AG04450 (cell line): ENCODE results near the gene GMDS. TPM values are rescaled to one million over a fixed set of nuclear protein-coding genes. Genes with fewer than 3 reads are reported as not detected.

Experiments used
- CTCF ChIA-PET: fragments of 300-600, 350-600 bp; formaldehyde crosslinking; extraction: SDS; loops from one replicate; lab custom pipeline; 2022; ENCODE audit warnings: antibody characterized with exemption, inconsistent platforms; lab: Charles Lee
- POLR2A ChIA-PET: fragments of 350-600 bp; formaldehyde crosslinking; extraction: SDS; loops from one replicate; lab custom pipeline; 2021; ENCODE audit warnings: antibody characterized with exemption, inconsistent platforms; lab: Yijun Ruan, JAX
- DNase-seq: peaks from one replicate; pipeline ENCODE4 v3.0.0-alpha.2; 2011; ENCODE audit warnings: low read depth, low spot score
- H3K27ac ChIP-seq: one replicate; pipeline ENCODE4 v1.5.1; 2012; ENCODE audit warnings: low read depth, low read length, control low read depth
- H3K27me3 ChIP-seq: one replicate; pipeline ENCODE4 v1.6.0; 2012; ENCODE audit warnings: low read length; ENCODE audit not compliant: control insufficient read depth, insufficient read depth
- H3K4me3 ChIP-seq: 2 replicates; pipeline ENCODE4 v1.5.1; 2011; ENCODE audit warnings: mild to moderate bottlenecking, low read depth, low read length, control low read depth
- H3K9me3 ChIP-seq: 2 replicates; pipeline ENCODE4 v1.5.1; 2012; ENCODE audit warnings: low read length; ENCODE audit not compliant: control insufficient read depth, insufficient read depth
- polyA plus RNA-seq: library from polyadenylated mRNA; depleted of rRNA; stranded (reverse); fragments of >200 nt; gene quantifications from 2 replicates; pipeline ENCODE4 v1.2.3, GENCODE V29; 2011
- TF ChIP-seq, protein P1 (sequence below): IDR thresholded peaks from 2 replicates; pipeline ENCODE4 v1.5.1; 2011; ENCODE audit warnings: low read depth, low read length, control low read depth, inconsistent platforms

The GMDS gene
- polyA plus RNA-seq, 1 experiment, result 26.4 TPM

DNA sequence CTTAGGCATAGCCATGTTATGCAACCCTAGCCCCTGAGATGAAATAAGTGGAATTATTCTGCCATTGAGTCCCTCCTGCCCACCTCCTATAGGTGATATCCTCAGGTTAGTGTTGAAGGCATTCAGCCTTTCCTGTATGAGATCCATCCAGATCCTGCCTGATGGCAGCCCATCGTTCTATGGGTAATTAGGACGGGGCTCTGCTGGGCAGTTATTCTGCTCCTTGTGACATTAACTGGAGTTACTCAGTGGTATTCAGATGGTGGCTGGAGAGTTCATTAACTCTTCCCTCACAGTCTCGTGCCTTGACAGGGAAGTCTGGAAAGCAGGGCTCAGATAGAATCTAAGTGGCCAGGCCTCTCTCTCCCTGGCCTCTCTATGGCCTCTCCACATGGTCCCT lies 9.3 kb upstream of the GMDS start:
- no peak for DNase-seq
- POLR2A ChIA-PET, result no interaction called here
- Histone ChIP-seq H3K4me3 (no peak overlapping the region), H3K9me3 (peaks cover 8% of the 10 kb centered on the region; the same call in 1 of the 2 replicates), H3K27ac (no peak overlapping the region), H3K27me3 (no peaks in the 10 kb centered on the region)
- CTCF ChIA-PET, result no interaction called here
- TF ChIP-seq, protein P1, sequence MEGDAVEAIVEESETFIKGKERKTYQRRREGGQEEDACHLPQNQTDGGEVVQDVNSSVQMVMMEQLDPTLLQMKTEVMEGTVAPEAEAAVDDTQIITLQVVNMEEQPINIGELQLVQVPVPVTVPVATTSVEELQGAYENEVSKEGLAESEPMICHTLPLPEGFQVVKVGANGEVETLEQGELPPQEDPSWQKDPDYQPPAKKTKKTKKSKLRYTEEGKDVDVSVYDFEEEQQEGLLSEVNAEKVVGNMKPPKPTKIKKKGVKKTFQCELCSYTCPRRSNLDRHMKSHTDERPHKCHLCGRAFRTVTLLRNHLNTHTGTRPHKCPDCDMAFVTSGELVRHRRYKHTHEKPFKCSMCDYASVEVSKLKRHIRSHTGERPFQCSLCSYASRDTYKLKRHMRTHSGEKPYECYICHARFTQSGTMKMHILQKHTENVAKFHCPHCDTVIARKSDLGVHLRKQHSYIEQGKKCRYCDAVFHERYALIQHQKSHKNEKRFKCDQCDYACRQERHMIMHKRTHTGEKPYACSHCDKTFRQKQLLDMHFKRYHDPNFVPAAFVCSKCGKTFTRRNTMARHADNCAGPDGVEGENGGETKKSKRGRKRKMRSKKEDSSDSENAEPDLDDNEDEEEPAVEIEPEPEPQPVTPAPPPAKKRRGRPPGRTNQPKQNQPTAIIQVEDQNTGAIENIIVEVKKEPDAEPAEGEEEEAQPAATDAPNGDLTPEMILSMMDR, result no peak

DNA sequence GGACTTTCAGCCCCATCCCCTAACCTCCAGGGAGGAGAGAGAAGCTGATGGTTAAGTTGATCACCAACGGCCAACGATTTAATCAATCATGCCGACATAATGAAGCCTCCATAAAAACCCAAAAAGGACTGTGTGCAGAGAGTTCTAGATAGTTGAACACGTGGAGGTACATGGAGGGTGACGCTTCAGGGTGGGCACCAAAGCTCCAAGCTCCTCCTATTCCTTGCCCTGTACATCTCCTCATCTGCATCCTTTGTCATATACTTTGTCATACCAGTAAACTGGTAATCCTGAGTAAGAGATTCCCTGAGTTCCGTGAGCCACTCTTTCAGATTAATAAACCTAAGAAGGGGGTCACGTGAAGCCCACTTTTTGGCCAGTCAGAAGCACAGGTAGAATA lies 3.7 kb upstream of the GMDS start:
- ChIA-PET CTCF (no interaction called here), POLR2A (no interaction called here)
- H3K27ac ChIP-seq, result no peak overlapping the region
- no peak for DNase-seq
- H3K9me3 ChIP-seq, result no peaks in the 10 kb centered on the region
- H3K27me3 ChIP-seq, result no peaks in the 10 kb centered on the region
- TF ChIP-seq, protein P1, result no peak
- H3K4me3 ChIP-seq, result no peak overlapping the region

DNA sequence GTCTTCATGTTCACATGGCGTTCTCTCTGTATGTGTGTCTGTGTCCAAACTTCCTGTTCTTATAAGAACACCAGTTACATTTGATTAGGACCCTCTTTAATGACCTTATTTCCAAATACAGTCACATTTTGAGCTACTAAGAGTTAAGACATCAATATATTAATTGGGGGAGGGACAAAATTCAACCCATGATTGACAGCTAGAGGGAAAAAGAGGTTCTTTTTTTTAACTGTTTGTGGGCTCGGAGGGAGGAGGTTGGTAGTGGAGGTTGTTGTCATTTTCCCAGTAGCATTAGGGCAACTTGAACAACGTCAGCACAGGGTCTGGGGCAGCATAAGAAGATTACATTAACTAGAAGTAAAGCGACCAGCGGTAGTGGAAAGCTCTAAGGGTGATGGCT lies 2.3 kb upstream of the GMDS start:
- Histone ChIP-seq H3K27me3 (no peaks in the 10 kb centered on the region), H3K27ac (no peak overlapping the region), H3K4me3 (no peak overlapping the region), H3K9me3 (no peaks in the 10 kb centered on the region)
- no peak for DNase-seq
- ChIA-PET CTCF (interaction anchor here (1.0 kb wide), 1 partner anchor 106 kb away, joined by 3 read pairs; no protein-coding TSS in a partner anchor), POLR2A (no interaction called here)
- TF ChIP-seq, protein P1, result no peak

GRCh38 chr6:2245877-2246863 lies 765 bp upstream of the GMDS start:
- Histone ChIP-seq H3K9me3 (no peaks in the 10 kb centered on the region), H3K27ac (peak overlapping the region; percentile 40), H3K4me3 (peak overlapping the region; percentile 71), H3K27me3 (no peaks in the 10 kb centered on the region)
- TF ChIP-seq, protein P1, result no peak
- POLR2A ChIA-PET, result no interaction called here
- peak; percentile 11 for DNase-seq
- CTCF ChIA-PET, result interaction anchor here (0.6 to 1.2 kb wide), 2 partner anchors 88 to 388 kb away, joined by 3 to 5 read pairs; no protein-coding TSS in a partner anchor
